ENCODE measurements around the gene DPM3. TPM values are rescaled to one million over a fixed set of nuclear protein-coding genes. Genes with fewer than 3 reads are reported as not detected.

The DPM3 gene
- total and polyA plus RNA-seq, 2 of the 13 experiments (the other 11 are each of a cell fraction or from before 2014, with no cell fraction given): 23.2 to 53.4 TPM

GRCh38 chr1:155167166-155168104 lies 27.1 kb upstream of the DPM3 start (continued):
- TF ChIP-seq MED13 (CRISPR knock-in tag; IDR thresholded peaks at IDR 0.05) (no peak), ZNF383 (CRISPR knock-in tag; IDR thresholded peaks at IDR 0.05; ENCODE audit: borderline replicate concordance) (no peak), ZNF292 (CRISPR knock-in tag; IDR thresholded peaks at IDR 0.05; ENCODE audit: borderline replicate concordance, low read depth) (no peak), DNMT1 (CRISPR knock-in tag; IDR thresholded peaks at IDR 0.05) (no peak), HNF1B (CRISPR knock-in tag; IDR thresholded peaks at IDR 0.05) (peak; percentile 84), ZNF629 (CRISPR knock-in tag; conservative IDR thresholded peaks at IDR 0.05) (no peak), ZSCAN30 (CRISPR knock-in tag; IDR thresholded peaks at IDR 0.05) (no peak), TSC22D2 (CRISPR knock-in tag; IDR thresholded peaks at IDR 0.05; ENCODE audit: borderline replicate concordance) (peak; percentile 49; the same call in 1 of the 2 replicates), KLF16 (CRISPR knock-in tag; IDR thresholded peaks at IDR 0.05) (no peak), NR2F1 (CRISPR knock-in tag; IDR thresholded peaks at IDR 0.05) (peak in 1 of 2 experiments; percentile 37; a peak in 1 of 4 replicates), ATF2 (CRISPR knock-in tag; IDR thresholded peaks at IDR 0.05) (no peak), ZNF792 (CRISPR knock-in tag; IDR thresholded peaks at IDR 0.05) (no peak), E2F1 (CRISPR knock-in tag; IDR thresholded peaks at IDR 0.05) (no peak), CEBPZ (IDR thresholded peaks at IDR 0.05; ENCODE audit: low read length) (no peak), ONECUT2 (CRISPR knock-in tag; IDR thresholded peaks at IDR 0.05) (no peak), CHCHD3 (CRISPR knock-in tag; IDR thresholded peaks at IDR 0.05) (no peak), MXI1 (IDR thresholded peaks at IDR 0.05; ENCODE audit: borderline replicate concordance, low read depth, low read length) (peak; percentile 26; the same call in 1 of the 3 replicates), ZNF282 (IDR thresholded peaks at IDR 0.05; ENCODE audit: partially characterized antibody) (no peak), ATF3 (CRISPR knock-in tag; IDR thresholded peaks at IDR 0.05) (no peak), HNRNPLL (IDR thresholded peaks at IDR 0.05; ENCODE audit: low read depth, low read length, poor library complexity, severe bottlenecking) (no peak), TRIM24 (CRISPR knock-in tag; IDR thresholded peaks at IDR 0.05) (0 out of 2 replicates have a peak, but pooled peaks have one; percentile 25)
